ENCODE data around the gene LLGL2.
"Not testable (repeated sequence)": the region's sequence is repeated elsewhere in the genome, so short reads cannot be mapped to it uniquely, and the experiment has no call there.

The LLGL2 gene

DNA sequence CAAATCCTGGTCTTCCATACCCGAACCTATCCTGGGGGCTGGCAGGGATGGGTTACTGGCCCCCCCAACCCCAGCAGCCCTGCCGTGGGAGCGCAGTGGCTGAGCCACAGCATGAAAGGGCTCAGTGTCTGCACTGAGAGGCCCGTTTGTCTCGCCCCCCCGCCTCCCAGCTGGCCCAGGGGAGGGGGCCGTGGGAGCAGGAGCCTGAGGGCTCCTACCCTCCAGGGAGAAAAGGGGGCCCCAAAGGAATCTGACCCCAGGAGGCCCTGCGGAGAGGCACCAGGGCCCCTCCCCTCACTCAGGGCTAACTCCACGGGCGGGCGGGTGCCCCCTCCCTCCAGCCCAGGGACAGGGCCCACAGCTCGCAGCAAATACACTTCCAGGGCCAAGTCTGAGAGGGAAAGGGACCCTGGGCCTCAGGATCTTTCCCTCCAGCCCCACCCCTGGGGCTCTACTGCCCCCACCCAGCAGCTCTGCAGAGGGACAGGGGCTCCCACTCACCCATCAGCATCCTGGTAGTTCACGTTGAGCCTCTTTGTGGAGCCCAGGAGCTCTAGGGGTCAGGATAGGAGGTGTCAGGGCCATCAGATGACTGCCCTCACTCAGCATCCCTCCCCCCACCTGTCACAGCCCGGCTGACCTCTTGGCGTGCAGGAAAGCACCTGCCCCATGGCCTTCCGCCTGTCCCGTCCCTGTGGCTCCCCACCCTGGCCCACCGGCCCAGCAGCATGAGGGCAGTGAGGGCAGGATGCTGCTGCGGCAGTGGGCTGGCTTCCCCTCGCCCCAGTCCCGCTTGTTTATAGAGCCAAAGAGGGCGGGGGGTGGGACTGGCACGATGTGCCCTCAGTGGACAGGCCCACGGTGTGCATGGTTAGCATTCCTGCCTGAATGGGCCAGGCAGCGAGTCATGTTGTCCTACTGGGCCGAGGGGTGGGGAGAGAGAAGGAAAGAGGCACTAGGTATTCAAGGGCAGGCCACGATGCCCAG is 17.5 kb upstream of the LLGL2 start:
- no peak for DNase-seq (ENCODE audit: low spot score)

- no peak for DNase-seq (ENCODE audit: low spot score)
Measured at GRCh38 chr17:75508931-75509361, 16.6 kb upstream of the LLGL2 start.

DNA sequence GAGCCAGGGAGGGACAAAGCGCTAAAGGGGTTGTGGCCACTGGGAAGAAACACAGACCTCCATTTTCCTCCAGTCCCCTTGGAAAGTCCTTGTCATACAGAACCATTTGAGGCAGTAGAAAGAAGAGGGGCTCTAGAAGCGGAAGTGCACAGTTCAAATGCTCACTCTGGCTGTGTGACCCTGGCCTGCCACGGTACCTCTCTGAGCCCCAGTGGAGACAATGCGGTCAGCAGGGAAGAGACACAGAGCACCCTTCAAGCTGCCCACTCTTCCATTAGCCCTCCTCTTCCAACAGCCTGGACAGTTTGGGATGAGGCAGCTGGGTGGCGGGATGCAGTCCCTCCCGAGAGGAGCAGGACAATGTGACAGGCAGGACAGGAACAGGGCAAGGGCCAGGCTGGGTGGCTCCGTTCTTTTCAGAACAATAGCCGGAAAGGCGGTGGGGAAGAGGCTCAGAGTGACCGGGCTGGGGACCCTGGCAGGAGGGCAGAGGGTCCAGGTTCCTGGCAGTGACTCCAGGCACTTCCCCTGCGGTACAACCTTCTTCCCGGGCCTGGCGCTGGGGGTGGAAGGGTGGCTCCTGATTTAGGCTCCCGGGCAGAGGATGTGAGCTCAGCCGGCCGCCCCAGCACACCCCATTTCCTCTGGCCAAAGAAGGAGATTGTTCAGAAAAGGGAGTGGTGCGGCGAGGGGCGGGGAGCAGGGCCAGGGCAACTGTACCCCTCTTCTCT is 15.8 kb upstream of the LLGL2 start:
- no peak for DNase-seq (ENCODE audit: low spot score)

- DNase-seq (ENCODE audit: low spot score): no peak
Measured at GRCh38 chr17:75511270-75511609, 14.3 kb upstream of the LLGL2 start.

GRCh38 chr17:75511610-75512575 is 13.6 kb upstream of the LLGL2 start:
- DNase-seq (ENCODE audit: low spot score): no peak

DNA sequence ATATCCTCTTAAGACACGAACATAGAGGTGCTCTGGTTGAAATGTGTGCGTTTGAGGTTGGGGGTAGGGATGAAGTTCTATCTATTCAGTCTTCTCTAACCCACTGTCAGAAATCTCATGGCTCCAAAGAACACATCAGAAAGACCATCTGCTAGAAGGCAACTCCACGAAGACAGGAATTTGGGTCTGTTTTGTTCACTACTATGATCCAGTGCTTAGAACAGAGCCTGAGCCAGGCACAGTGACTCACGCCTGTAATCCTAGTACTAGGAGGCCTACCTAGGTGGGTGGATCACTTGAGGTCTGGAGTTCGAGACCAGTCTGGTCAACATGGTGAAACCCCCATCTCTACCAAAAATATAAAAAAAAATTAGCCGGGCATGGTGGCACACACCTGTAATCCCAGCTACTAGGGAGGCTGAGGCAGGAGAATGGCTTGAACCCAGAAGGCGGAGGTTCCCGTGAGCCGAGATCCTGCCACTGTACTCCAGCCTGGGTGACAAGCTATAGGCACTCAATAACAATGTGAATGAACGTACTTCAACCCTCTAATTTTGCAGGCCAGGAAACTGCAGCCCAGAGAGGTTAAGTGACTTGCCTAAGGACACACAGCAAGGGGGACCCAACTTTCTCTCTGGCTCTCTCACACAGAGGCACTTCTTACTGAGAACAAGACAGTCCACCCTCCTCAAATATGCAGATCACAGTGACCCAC is 12.4 kb upstream of the LLGL2 start:
- DNase-seq (ENCODE audit: low spot score): no peak

DNA sequence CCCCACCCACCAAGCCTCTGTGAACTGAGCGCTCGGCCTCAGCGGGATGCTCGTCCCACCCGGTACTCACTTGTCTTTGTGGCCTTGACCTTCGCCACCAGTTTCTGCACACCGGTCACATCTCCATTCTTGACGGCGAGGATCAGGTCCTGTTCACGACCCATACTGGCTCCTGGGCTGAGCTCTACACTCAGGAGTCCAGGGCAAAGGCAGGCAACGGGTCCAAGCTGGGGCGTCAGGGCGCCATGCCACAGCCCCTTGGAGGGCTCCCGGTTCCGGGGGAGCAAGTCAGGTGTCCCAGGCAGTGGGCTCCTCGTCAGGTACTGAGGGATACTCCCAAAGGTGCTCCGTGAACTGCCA is 11.9 kb upstream of the LLGL2 start:
- DNase-seq (ENCODE audit: low spot score): no peak

DNA sequence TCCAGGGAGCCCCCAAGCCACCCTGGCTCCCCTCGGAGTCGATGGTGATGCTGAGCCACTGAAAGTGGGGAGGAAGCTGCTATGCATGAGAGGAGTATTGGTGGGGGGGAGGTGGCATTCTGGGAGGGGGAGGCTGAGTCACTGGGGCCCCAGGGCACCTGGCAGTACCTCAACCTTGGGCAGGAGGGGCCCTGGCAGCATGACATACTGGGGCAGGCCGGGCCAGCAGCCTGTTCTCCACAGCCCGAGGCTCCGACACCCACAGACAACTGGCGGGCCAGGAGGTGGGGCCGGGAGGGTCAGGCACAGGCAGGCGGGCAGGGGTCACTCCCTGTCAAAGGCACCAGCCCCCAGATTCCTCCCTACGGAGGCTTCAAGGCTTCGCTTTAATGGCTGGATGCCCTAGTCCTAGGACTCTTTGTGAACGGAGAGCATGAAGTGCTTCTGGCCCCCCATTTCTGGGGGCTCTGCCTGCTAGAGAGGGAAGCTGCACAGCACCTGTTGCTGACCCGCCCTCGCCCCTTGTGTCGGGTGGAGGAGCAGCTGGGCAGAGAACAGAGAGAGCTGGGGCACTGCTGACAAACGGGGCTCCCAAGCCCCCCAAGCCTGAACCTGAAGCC is 11.1 kb upstream of the LLGL2 start:
- DNase-seq (ENCODE audit: low spot score): no peak

- DNase-seq (ENCODE audit: low spot score): no peak
Measured at GRCh38 chr17:75514919-75515495, 10.5 kb upstream of the LLGL2 start.

DNA sequence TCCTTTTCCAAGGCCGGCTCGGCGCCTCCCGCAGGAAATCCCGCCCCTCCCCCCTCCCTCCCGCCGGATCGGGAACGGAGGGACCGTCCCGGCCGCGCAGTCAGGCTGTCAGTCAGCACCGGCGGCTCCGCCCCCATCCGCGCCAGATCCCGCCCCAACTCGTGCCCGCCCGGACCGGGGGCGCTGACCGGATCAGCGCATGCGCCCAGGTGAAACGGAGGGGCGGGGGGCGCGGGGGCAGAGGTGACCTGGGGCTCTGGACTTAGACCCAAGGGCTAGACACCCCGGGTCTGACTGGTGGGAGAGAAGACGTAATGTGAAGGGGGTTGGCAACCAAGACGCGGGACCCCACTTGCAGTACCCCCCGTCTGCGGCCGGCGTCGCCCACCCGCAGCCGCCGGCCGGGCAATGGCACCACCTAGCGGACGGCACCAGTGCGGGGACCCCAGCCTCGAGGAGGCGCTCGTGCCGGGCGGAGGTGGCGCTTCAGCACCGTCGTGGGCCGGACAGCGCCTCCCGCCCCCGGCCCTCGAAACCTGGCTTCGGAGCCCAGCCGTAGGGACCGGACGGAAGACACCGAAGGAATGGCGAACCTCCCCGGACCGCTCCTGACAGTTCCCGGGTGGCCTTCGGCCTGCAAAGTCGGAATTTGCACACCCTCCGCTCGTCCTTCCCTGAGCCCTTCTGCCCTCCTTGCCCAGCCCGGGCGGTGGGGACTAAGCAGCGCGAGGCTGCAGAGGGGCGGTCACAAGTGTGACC is 9.8 kb upstream of the LLGL2 start, which contains the start of gene CASKIN2:
CASKIN2 (minus strand) TSS at position 42 of the 759 bp plus-strand sequence. CDS start 1,733 bp downstream, outside the sequence.
- DNase-seq (ENCODE audit: low spot score): peak; percentile 68

- peak; percentile 94 for DNase-seq (ENCODE audit: low spot score)
Measured at GRCh38 chr17:75516255-75516618, 9.3 kb upstream of the LLGL2 start, which contains the start of gene TSEN54. TSS of gene TSEN54 (plus strand) at chr17:75516528. CDS start at chr17:75516561, 33 bp downstream.

- peak; percentile 4 for DNase-seq (ENCODE audit: low spot score)
Measured at GRCh38 chr17:75516619-75517296, 8.7 kb upstream of the LLGL2 start.

GRCh38 chr17:75517297-75517865 is 8.1 kb upstream of the LLGL2 start:
- peak; percentile 31 for DNase-seq (ENCODE audit: low spot score)

DNA sequence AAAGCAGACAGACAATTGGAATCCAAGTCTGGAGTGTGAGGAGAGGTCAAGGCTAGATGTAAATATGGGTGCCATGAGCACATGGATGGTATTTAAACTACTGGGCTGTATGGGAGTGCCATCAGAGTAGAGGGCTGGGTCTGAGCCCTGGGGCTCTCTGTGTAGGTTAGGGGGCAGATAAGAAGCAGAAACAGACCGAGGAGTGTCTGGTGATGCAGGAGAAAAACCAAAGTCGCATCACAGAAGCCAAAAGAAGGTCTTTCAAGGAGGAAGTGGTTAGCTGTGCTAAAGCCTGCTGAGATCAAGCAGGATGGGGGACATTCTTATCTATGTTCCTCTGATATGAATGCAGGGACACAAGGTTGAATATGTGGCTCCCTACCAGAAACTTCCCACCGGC is 7.3 kb upstream of the LLGL2 start:
- DNase-seq (ENCODE audit: low spot score): peak; percentile 55

DNA sequence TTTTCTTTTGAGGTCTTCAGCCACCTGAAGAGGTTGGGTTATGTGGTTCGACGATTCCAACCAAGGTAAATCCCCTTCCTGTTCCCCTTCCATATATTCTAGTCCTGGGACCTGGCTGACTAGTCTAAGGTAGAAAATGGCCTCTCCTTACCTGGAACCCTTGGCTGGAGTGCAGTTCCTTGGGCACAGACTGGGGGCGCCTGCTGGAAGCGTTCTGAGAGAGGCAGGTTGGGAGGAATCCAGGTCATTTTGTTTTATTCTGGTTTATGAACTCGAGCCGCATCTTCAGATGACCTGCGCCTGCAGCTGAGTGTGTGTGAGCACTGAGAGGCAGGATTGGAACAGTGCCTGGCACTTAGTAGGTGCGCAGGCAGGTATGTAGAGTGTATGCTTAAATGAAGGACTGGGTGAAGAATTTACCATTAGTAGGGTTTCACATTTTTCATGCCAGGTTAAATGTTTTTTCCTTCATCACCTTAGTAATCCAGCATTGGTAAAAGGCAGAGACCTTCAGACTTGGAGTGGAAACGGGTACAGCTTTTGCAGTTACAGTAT is 6.4 kb upstream of the LLGL2 start:
- no peak for DNase-seq (ENCODE audit: low spot score)

GRCh38 chr17:75520413-75520812 is 5.1 kb upstream of the LLGL2 start:
- not testable (repeated sequence) for DNase-seq (ENCODE audit: low spot score)

GRCh38 chr17:75521290-75521689 is 4.2 kb upstream of the LLGL2 start:
- no peak for DNase-seq (ENCODE audit: low spot score)

Measured in CD4-positive, alpha-beta T cell treated with Interleukin-2 at 100 ng/mL for 4 hours (primary cell).